Central memory CD8-positive, alpha-beta T cell (primary cell): ENCODE results near the gene ZNF775.

Source experiments
- ATAC-seq: fragments of 150-1000 bp; cut with Tn5 transposase; replicated peaks from 2 replicates; pipeline ENCODE4 v1.10.0; 2022; ENCODE audit warnings: mild to moderate bottlenecking, moderate FRiP score, moderate number of reproducible peaks; ENCODE audit not compliant: poor library complexity, severe bottlenecking; ENCODE audit errors: extremely low read depth
- DNase-seq, 2 donors: peaks; one replicate each; pipeline ENCODE4 v3.0.0; 2021; ENCODE audit warnings: low spot score in 2 of 2
- H3K27ac Mint-ChIP-seq: one replicate; pipeline ENCODE4 v1.8.0; 2022; ENCODE audit warnings: low read depth, mild to moderate bottlenecking, moderate library complexity, mixed read lengths
- H3K27me3 Mint-ChIP-seq: one replicate; pipeline ENCODE4 v1.8.0; 2022; ENCODE audit warnings: mixed read lengths
- H3K36me3 Mint-ChIP-seq: one replicate; pipeline ENCODE4 v1.8.0; 2022; ENCODE audit warnings: mild to moderate bottlenecking, moderate library complexity, mixed read lengths; ENCODE audit not compliant: insufficient read depth
- H3K4me1 Mint-ChIP-seq: one replicate; pipeline ENCODE4 v1.8.0; 2022; ENCODE audit warnings: mixed read lengths
- H3K4me3 Mint-ChIP-seq: one replicate; pipeline ENCODE4 v1.8.0; 2022; ENCODE audit warnings: mild to moderate bottlenecking, moderate library complexity, mixed read lengths
- H3K9me3 Mint-ChIP-seq: one replicate; pipeline ENCODE4 v1.8.0; 2022; ENCODE audit warnings: mixed read lengths

Gene ZNF775

DNA sequence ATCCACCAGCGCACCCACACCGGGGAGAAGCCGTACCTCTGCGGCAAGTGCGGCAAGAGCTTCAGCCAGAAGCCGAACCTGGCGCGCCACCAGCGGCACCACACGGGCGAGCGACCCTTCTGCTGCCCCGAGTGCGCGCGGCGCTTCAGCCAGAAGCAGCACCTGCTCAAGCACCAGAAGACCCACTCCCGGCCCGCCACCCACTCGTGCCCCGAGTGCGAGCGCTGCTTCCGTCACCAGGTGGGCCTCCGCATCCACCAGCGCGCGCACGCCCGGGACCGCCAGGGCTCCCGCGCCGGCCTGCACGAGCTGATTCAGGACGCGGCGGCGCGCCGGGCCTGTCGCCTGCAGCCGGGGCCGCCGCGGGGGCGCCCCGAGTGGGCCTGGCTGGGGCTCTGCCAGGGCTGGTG is 17.7 kb downstream of the ZNF775 start:
- ATAC-seq (no peak), DNase-seq (no peak)
- Mint-ChIP-seq H3K4me3 (no peak overlapping the region), H3K36me3 (peaks cover 1% of the 10 kb centered on the region), H3K27me3 (no peaks in the 10 kb centered on the region), H3K27ac (no peak overlapping the region), H3K4me1 (no peaks in the 10 kb centered on the region), H3K9me3 (no peaks in the 10 kb centered on the region)

DNA sequence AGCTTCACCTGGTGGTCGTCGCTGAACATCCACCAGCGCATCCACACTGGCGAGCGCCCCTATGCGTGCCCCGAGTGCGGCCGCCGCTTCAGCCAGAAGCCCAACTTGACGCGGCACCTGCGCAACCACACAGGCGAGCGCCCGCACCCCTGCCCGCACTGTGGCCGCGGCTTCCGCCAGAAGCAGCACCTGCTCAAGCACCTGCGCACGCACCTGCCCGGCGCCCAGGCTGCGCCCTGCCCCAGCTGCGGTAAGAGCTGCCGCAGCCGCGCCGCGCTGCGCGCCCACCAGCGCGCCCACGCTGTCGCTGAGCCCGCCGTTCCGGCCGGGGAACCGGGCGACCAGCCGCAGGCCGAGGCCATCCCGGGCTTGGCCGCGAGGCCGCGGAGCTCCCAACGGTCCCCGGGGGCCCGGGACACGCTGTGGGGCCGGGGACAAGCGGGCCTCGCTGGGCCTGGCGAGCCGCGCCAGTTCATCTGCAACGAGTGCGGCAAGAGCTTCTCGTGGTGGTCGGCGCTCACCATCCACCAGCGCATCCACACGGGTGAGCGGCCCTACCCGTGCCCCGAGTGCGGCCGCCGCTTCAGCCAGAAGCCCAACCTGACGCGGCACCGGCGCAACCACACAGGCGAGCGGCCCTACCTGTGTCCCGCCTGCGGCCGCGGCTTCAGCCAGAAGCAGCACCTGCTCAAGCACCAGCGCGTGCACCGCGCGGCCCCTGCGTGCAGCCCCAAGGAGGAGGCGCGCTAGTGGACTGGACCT is 18.4 kb downstream of the ZNF775 start:
- Mint-ChIP-seq H3K27me3 (no peaks in the 10 kb centered on the region), H3K4me1 (no peaks in the 10 kb centered on the region), H3K27ac (no peak overlapping the region), H3K4me3 (no peak overlapping the region), H3K36me3 (peaks cover 2% of the 10 kb centered on the region), H3K9me3 (no peaks in the 10 kb centered on the region)
- DNase-seq (no peak), ATAC-seq (no peak)

DNA sequence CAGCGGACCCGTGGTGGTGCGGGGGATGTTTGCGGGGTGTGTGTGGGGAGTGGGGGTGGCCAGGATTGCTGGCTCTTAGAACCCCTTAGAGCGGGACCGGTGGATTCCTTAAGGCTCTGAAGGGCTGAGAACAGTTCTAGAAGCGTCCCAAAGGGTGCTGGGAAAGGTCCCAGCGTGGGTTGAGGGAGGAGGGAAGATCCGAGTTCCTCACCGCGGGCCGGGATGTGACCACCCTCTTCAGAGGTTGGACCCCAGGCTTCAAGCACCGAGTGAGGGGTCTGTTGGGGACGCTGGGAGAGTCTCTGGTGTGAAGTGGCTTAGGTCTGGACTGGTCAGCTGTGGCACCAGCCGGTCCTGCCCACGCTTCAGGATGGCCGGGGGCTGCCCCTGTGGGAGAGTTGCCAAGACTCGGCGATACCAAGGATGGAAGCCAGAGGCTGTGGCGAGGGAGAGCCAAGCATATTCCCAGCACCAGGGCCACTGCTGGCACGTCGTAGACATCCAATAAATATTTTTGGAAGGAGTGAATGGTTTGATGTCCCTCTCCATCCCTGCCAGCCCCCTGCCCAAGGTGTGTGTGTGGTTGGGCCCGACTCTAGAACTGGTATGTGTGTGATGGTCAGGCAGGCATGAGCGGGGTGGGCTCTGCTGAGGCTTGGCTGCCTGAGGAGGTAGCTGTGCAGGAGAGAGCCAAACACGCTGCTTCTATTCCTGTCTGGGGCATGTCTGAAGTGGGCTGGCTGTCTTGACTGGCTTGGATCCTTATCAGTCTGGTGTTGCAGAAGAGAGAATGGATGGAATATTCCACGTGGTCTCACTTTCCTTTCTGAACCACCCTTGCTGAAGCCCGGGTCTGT is 19.2 kb downstream of the ZNF775 start:
- H3K4me3 Mint-ChIP-seq, result no peak overlapping the region
- no peaks in the 10 kb centered on the region for H3K4me1 Mint-ChIP-seq
- ATAC-seq, result no peak
- no peaks in the 10 kb centered on the region for H3K27me3 Mint-ChIP-seq
- no peak for DNase-seq
- H3K9me3 Mint-ChIP-seq, result no peaks in the 10 kb centered on the region
- H3K27ac Mint-ChIP-seq, result no peak overlapping the region
- H3K36me3 Mint-ChIP-seq, result peaks cover 4% of the 10 kb centered on the region

DNA sequence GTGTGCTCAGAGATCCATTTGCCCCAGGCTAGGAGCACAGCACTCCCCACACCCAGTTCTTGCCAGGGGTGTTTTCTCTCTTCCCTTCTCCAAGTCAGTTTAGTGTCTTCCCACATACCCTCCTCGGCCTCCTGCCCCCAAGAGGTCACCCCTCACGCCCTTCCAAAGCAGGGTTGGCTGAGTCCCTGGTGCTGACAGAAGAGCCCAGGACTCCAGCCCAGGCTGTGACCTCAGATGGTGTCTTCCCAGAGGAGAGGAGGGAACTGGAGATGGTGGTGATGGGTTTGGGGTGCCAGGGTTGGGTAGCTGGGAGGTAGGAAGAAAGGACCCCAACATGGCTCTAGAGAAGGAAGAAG is 19.8 kb downstream of the ZNF775 start:
- no peak overlapping the region for H3K4me3 Mint-ChIP-seq
- H3K4me1 Mint-ChIP-seq, result peaks cover 2% of the 10 kb centered on the region

DNA sequence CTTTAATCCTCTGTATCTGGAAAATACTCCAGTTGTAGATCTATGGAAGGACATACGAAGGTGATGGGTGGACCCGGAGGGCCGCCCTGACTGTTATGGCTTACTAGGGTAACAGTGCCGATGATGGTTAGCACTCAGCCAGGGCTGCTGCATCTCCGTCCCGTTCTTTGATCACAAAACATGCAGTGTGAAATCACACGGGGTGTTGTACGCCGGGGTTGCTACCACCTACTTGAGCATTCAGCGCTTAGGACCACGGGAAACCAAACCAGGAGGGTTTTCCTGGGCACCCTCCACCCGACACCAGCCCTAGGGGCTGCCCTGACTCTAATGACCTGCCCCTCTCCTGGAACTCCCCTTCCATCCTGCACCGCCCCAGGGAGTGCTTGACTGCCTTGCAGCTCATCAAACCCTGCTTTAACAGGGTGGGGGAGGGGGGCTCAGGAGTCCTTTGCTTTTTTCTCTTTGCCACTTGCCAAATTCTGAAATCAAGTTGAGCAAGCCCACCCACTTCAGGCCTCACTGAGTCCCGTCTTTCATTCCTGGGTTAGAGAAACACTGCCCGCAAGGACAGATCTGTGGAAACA is 20.4 kb downstream of the ZNF775 start:
- Mint-ChIP-seq H3K9me3 (no peaks in the 10 kb centered on the region), H3K27ac (no peak overlapping the region), H3K27me3 (no peaks in the 10 kb centered on the region), H3K4me1 (peaks cover 8% of the 10 kb centered on the region), H3K4me3 (no peak overlapping the region), H3K36me3 (peaks cover 4% of the 10 kb centered on the region)
- ATAC-seq, result no peak
- no peak for DNase-seq

More for the DNA sequence above, 19.8 kb downstream of the ZNF775 start:
- Mint-ChIP-seq H3K27me3 (no peaks in the 10 kb centered on the region), H3K36me3 (peaks cover 4% of the 10 kb centered on the region), H3K9me3 (no peaks in the 10 kb centered on the region), H3K27ac (no peak overlapping the region)
- ATAC-seq (no peak), DNase-seq (no peak)

DNA sequence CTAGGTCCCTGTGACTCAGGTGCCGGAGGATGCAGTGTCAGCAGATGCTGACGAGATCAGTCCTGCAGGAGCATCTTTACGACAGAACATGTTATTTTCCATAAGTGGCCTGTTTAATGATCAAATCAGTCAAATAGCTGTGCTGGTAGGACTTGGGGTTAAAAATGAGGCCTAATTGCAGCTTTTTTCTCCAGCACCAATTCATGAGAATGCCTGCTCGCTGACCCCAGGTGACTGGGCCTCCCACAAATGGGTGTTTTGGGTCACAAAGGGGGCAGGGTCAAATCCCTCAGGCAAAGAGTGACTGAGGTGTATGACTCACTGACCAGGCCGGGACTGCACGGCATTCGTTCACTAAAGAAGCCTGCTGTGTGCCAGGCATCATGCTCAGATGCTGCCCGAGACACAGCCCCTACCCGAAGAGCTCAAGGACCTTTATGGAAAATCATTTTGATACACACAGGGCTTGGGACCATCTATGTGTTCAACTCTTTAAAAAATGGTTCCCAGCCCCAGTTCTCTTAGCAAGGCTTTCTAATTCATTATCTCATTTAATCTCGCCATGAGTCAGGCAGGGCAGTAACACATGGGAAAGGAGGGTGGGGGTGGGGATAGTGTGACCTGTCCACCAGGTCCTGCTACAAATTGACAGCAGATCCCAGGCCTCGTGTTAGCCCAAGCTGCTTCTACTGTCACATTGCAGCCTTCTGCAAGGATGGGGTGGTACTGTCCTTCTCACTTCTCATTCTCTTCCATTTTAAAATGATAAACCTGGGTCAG is 21.1 kb downstream of the ZNF775 start:
- peaks cover 11% of the 10 kb centered on the region for H3K4me1 Mint-ChIP-seq
- no peak overlapping the region for H3K27ac Mint-ChIP-seq
- H3K36me3 Mint-ChIP-seq, result peaks cover 6% of the 10 kb centered on the region
- no peaks in the 10 kb centered on the region for H3K9me3 Mint-ChIP-seq
- H3K27me3 Mint-ChIP-seq, result no peaks in the 10 kb centered on the region
- no peak overlapping the region for H3K4me3 Mint-ChIP-seq
- ATAC-seq (no peak), DNase-seq (no peak)

DNA sequence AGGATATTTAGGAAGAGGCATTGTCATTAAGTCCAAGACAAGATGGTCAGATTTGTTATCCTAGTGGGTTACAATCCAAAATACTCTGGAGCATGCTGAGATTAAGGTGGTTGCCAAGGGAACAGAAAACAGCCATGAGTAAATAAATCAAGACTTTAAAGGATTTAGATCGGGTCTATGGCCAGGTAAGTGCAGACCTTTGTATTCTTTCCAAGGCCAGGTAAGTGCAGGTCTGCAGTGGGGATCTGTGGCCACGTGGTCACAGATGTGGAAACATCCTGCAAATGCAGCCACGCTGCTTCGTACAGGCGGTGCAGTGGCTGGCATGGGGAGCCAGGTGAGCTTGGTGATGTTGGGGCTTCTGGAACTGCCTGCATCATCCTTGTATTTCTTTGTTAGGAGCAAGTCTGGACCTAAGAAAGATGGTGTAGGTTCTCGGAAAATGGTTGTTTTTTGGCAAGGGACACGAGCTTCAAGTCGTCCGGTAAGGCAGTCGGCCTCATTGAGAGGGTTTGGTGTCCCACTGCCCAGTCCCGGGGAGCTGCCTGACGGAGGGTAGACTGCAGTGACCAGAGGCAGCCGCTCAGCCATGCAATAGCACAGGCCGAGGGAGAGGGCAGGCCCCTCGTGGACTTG is 21.8 kb downstream of the ZNF775 start:
- Mint-ChIP-seq H3K27ac (no peak overlapping the region), H3K4me3 (no peak overlapping the region)
- no peak for ATAC-seq

DNA sequence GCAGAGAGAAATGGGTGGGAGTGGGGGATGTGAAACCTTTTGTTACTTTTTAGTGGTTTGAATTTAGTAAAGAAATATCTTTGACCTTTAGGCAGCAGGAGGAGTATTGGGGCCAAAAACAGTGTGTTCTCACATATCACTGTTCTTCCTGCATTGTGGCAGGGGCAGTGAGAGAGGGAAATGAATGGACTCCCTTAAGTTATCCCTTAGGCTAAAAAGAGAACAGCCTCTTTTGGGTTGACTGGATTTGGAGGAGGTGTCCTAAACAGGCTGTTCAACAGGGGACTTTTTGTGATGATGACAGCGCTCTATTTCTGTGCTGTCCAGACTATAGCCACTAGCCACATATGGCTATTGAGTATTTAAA is 22.3 kb downstream of the ZNF775 start:
- ATAC-seq, result no peak
- no peak overlapping the region for H3K27ac Mint-ChIP-seq
- no peak overlapping the region for H3K4me3 Mint-ChIP-seq
- H3K4me1 Mint-ChIP-seq, result peaks cover 21% of the 10 kb centered on the region
- H3K27me3 Mint-ChIP-seq, result no peaks in the 10 kb centered on the region
- H3K9me3 Mint-ChIP-seq, result no peaks in the 10 kb centered on the region
- H3K36me3 Mint-ChIP-seq, result peaks cover 11% of the 10 kb centered on the region
- DNase-seq, result no peak

More for the DNA sequence above, 21.8 kb downstream of the ZNF775 start:
- Mint-ChIP-seq H3K4me1 (peaks cover 16% of the 10 kb centered on the region), H3K27me3 (no peaks in the 10 kb centered on the region), H3K36me3 (peaks cover 7% of the 10 kb centered on the region), H3K9me3 (no peaks in the 10 kb centered on the region)
- DNase-seq, result no peak

DNA sequence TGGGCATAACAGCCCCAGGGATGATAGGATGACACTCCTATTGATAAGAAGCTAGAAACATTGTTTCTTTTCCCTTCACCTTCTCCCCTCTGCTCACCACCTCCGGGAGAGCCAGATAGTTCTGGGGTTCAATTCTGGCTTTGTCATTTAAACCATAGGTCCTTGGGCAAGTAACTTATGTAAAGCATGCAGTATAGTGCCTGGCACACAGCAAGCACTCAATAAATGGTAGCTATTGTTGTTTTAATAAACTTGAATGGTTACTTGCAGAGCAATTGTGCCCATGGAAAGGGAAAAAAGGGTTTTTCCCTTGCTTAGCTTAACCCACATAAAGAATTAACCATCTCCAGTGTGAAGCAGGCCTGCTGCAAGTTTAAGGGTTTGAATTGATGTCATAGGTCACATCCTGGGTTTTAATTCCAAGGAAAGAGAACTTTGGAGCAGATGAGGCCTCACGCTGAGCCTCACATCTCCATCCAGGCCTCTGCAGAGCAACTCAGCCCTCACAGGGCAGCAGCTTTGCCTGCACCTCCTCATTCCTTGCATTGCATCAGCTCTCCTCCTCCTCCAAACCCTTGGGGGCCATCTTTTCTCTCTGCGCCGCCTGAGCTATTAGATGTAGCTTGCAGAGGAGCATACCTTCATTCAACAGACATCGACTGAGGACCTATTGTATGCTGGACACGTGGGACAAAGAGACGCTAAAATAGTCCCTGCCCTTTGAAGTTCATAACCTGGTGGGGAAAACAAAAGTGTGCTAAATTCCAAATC is 22.9 kb downstream of the ZNF775 start:
- no peak overlapping the region for H3K4me3 Mint-ChIP-seq
- no peaks in the 10 kb centered on the region for H3K9me3 Mint-ChIP-seq
- no peak for ATAC-seq
- peaks cover 12% of the 10 kb centered on the region for H3K36me3 Mint-ChIP-seq
- no peak overlapping the region for H3K27ac Mint-ChIP-seq
- H3K27me3 Mint-ChIP-seq, result no peaks in the 10 kb centered on the region
- peaks cover 27% of the 10 kb centered on the region for H3K4me1 Mint-ChIP-seq
- DNase-seq, result no peak

DNA sequence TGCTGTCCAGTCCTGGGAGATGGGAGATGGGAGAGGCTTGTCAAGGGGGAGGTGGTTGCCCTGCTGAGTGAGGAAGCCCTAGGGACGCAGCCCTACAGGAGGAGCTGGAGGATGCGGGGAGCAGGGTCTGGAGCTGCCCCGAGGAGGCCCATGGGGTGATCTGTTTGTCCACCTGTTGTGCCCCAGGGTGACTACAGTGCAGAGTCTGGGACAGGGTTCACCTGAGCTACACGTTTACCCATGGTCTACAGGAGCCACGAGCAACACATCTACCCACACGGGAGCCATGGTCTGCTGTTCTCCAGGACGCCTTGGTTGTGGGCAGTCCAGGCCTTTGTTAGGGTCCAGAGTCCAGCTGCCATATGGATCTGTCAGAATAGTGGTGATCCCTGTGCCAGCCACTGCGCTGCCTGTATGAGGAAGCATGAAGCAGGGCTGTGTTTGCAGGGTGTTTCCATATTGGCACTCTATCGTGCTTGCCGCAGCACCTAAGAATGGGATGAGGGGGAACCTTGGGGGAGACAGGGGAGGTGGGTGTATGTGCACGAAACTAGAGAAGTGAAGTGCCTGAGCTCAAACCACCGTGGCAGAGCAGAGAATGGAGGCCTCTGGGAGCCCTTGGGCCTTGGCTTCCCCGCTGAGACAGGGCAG is 23.7 kb downstream of the ZNF775 start:
- no peaks in the 10 kb centered on the region for H3K27me3 Mint-ChIP-seq
- H3K9me3 Mint-ChIP-seq, result no peaks in the 10 kb centered on the region
- DNase-seq (no peak), ATAC-seq (no peak)
- H3K27ac Mint-ChIP-seq, result no peak overlapping the region
- peaks cover 29% of the 10 kb centered on the region for H3K4me1 Mint-ChIP-seq
- peak overlapping the region; percentile 25 for H3K4me3 Mint-ChIP-seq
- H3K36me3 Mint-ChIP-seq, result peaks cover 13% of the 10 kb centered on the region
